DOHH2 (cell line): Measurements from ENCODE around the gene KRTAP13-2.

Experiments used
- CTCF ChIP-seq: fragments of 200-600 bp; sonication (generic); IDR thresholded peaks from one replicate; pipeline ENCODE4 v1.5.1; 2014; ENCODE audit warnings: antibody characterized with exemption, mild to moderate bottlenecking, low read depth, low read length; ENCODE audit not compliant: poor library complexity, severe bottlenecking
- EZH2phosphoT487 ChIP-seq: fragments of 200-600 bp; sonication (generic); IDR thresholded peaks from 2 replicates; pipeline ENCODE4 v1.6.1; 2017; ENCODE audit warnings: borderline replicate concordance, mild to moderate bottlenecking, antibody characterized with exemption, low read length, moderate library complexity, mixed read lengths

- TF ChIP-seq CTCF, result no peak
- no peak for TF ChIP-seq EZH2phosphoT487
These were observed 43.9 kb upstream of the KRTAP13-2 start for GRCh38 chr21:30415993-30416392.
